ENCODE data around the gene UGGT1. TPM values are rescaled to one million over a fixed set of nuclear protein-coding genes. Genes with fewer than 3 reads are reported as not detected.
A peak's percentile ranks its signal among the peaks of the same experiment; 100 is the strongest.

The UGGT1 gene
- total and polyA plus RNA-seq, 4 donors, result 6.7 to 74.7 (median 32.4) TPM

DNA sequence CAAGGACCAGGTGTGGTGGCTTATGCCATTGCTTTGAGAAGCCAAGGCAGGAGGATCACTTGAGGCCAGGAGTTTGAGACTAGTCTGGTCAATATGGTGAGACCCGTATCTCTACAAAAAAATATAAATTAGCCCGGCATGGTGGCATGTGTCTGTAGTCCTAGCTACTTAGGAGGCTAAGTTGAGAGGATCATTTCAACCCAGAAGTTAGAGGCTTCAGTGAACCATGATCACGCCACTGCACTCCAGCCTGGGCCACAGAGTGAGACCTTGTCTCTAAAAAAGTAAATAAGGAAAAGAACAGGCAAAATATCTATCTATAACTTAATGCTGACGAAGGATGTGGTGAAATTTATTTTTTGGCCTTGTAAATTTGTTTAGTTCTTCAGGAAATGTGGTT, 78.1 kb downstream of the UGGT1 start:
- WGBS, result 89% methylated on average over 4 of the region's 4 CpGs
- Histone ChIP-seq H3K4me3 (ENCODE audit: low read depth in 1 of 3, low read length in 3 of 3) (no peak overlapping the region), H3K27me3 (ENCODE audit: control insufficient read depth in 4 of 4, insufficient read depth in 4 of 4, low read length in 3 of 4) (no peaks in the 10 kb centered on the region), H3K4me1 (ENCODE audit: control insufficient read depth in 4 of 4, insufficient read depth in 4 of 4, low read length in 3 of 4) (no peaks in the 10 kb centered on the region), H3K9me3 (ENCODE audit: control insufficient read depth in 4 of 4, low read length in 3 of 4) (no peaks in the 10 kb centered on the region), H3K9ac (ENCODE audit: low read depth in 1 of 2, low read length in 2 of 2) (no peak overlapping the region), H3K36me3 (ENCODE audit: control insufficient read depth in 4 of 4, insufficient read depth in 3 of 4, low read depth in 1 of 4, low read length in 3 of 4) (peaks cover 12 to 77% (median 59%) of the 10 kb centered on the region in 4 donors), H3K27ac (ENCODE audit: low read depth in 1 of 2, low read length in 2 of 2) (peak overlapping the region; percentile 1 to 54)
- no peak for DNase-seq (ENCODE audit: low spot score)
- TF ChIP-seq RAD21 (IDR thresholded peaks at IDR 0.05) (no peak), FOXA1 (IDR thresholded peaks at IDR 0.05) (no peak), EGR1 (IDR thresholded peaks at IDR 0.05; ENCODE audit: low read depth in 2 of 2) (no peak), HNF4A (conservative IDR thresholded peaks at IDR 0.05) (no peak), FOXA2 (IDR thresholded peaks at IDR 0.05) (no peak), SP1 (IDR thresholded peaks at IDR 0.05) (no peak), JUND (IDR thresholded peaks at IDR 0.05) (no peak), HNF4G (IDR thresholded peaks at IDR 0.05) (no peak)
- TF ChIP-seq, protein P1, sequence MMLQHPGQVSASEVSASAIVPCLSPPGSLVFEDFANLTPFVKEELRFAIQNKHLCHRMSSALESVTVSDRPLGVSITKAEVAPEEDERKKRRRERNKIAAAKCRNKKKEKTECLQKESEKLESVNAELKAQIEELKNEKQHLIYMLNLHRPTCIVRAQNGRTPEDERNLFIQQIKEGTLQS (IDR thresholded peaks at IDR 0.05), result no peak
- TF ChIP-seq, protein P2, sequence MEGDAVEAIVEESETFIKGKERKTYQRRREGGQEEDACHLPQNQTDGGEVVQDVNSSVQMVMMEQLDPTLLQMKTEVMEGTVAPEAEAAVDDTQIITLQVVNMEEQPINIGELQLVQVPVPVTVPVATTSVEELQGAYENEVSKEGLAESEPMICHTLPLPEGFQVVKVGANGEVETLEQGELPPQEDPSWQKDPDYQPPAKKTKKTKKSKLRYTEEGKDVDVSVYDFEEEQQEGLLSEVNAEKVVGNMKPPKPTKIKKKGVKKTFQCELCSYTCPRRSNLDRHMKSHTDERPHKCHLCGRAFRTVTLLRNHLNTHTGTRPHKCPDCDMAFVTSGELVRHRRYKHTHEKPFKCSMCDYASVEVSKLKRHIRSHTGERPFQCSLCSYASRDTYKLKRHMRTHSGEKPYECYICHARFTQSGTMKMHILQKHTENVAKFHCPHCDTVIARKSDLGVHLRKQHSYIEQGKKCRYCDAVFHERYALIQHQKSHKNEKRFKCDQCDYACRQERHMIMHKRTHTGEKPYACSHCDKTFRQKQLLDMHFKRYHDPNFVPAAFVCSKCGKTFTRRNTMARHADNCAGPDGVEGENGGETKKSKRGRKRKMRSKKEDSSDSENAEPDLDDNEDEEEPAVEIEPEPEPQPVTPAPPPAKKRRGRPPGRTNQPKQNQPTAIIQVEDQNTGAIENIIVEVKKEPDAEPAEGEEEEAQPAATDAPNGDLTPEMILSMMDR (IDR thresholded peaks at IDR 0.05; ENCODE audit: low read depth, low read length, missing input control), result no peak
- TF ChIP-seq, protein P3, sequence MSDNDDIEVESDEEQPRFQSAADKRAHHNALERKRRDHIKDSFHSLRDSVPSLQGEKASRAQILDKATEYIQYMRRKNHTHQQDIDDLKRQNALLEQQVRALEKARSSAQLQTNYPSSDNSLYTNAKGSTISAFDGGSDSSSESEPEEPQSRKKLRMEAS (IDR thresholded peaks at IDR 0.05), result no peak
- TF ChIP-seq, protein P4, sequence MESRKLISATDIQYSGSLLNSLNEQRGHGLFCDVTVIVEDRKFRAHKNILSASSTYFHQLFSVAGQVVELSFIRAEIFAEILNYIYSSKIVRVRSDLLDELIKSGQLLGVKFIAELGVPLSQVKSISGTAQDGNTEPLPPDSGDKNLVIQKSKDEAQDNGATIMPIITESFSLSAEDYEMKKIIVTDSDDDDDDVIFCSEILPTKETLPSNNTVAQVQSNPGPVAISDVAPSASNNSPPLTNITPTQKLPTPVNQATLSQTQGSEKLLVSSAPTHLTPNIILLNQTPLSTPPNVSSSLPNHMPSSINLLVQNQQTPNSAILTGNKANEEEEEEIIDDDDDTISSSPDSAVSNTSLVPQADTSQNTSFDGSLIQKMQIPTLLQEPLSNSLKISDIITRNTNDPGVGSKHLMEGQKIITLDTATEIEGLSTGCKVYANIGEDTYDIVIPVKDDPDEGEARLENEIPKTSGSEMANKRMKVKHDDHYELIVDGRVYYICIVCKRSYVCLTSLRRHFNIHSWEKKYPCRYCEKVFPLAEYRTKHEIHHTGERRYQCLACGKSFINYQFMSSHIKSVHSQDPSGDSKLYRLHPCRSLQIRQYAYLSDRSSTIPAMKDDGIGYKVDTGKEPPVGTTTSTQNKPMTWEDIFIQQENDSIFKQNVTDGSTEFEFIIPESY (IDR thresholded peaks at IDR 0.05), result no peak

DNA sequence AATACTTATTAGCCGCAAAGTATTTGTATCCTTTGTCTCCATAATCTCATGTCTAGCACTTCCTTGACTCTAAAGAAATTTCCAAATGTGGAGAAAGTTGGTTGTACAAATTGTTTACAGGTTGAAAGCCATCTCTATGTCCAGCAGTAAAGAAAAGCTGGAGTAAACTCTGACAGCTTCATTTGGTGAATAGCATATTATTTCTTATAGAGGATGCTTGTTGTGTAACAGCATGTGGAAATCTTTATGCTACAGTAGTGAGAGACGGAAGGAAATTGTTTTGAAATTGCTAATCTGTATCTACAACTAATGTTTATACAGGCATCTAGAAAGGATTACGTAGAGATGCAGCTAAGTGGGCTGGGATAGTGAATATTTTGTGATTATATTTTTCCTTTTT, 78.5 kb downstream of the UGGT1 start:
- Histone ChIP-seq H3K27me3 (ENCODE audit: control insufficient read depth in 4 of 4, insufficient read depth in 4 of 4, low read length in 3 of 4) (no peaks in the 10 kb centered on the region), H3K9me3 (ENCODE audit: control insufficient read depth in 4 of 4, low read length in 3 of 4) (no peaks in the 10 kb centered on the region), H3K36me3 (ENCODE audit: control insufficient read depth in 4 of 4, insufficient read depth in 3 of 4, low read depth in 1 of 4, low read length in 3 of 4) (peaks cover 12 to 79% (median 62%) of the 10 kb centered on the region in 4 donors), H3K4me3 (ENCODE audit: low read depth in 1 of 3, low read length in 3 of 3) (no peak overlapping the region), H3K27ac (ENCODE audit: low read depth in 1 of 2, low read length in 2 of 2) (peak overlapping the region; percentile 1 to 54), H3K4me1 (ENCODE audit: control insufficient read depth in 4 of 4, insufficient read depth in 4 of 4, low read length in 3 of 4) (no peaks in the 10 kb centered on the region), H3K9ac (ENCODE audit: low read depth in 1 of 2, low read length in 2 of 2) (no peak overlapping the region)
- TF ChIP-seq EGR1 (IDR thresholded peaks at IDR 0.05; ENCODE audit: low read depth in 2 of 2), result no peak
- TF ChIP-seq GABPA (IDR thresholded peaks at IDR 0.05 in 1 of 2, conservative IDR thresholded peaks at IDR 0.05 in 1 of 2), result no peak
- TF ChIP-seq RXRA (IDR thresholded peaks at IDR 0.05), result no peak
- TF ChIP-seq, protein P3 (IDR thresholded peaks at IDR 0.05), result no peak
- TF ChIP-seq SP1 (IDR thresholded peaks at IDR 0.05), result no peak
- WGBS, result 72% methylated on average over 3 of the region's 3 CpGs
- no peak for DNase-seq (ENCODE audit: low spot score)

Data from liver (tissue), 9 donors.